ENCODE data around the gene CCDC158.
"Not testable (repeated sequence)": the region's sequence is repeated elsewhere in the genome, so short reads cannot be mapped to it uniquely, and the experiment has no call there.

Gene CCDC158

DNA sequence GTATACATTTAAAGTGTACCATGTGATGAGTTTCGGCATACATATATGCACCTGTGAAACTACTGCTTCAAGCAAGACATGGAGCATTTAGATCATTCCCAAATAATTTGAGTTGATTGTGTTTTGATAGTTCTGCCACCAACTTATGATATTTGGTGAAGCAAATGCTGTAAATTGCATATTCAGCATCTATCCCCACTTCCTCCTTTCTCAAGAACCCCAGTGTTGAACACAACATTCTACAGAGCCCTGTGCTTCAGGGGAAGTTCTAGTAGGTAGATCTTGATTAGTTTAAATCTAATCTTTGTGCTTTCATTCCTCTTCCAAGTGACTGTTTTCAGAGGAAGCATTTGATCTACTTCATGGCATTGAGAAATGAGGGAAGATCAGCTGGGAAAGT lies 8.7 kb upstream of the CCDC158 start:
- no peak for TF ChIP-seq CTCF (IDR thresholded peaks at IDR 0.05; ENCODE audit: unreplicated experiment in 3 of 3)
- H3K4me3 Mint-ChIP-seq = no peak overlapping the region
- H3K27ac Mint-ChIP-seq = no peak overlapping the region
- peaks cover 1% of the 10 kb centered on the region for H3K4me1 Mint-ChIP-seq
- H3K9me3 Mint-ChIP-seq = no peaks in the 10 kb centered on the region
- H3K36me3 Mint-ChIP-seq (ENCODE audit: low read depth) = no peaks in the 10 kb centered on the region
- H3K27me3 Mint-ChIP-seq (ENCODE audit: low read depth) = no peaks in the 10 kb centered on the region

DNA sequence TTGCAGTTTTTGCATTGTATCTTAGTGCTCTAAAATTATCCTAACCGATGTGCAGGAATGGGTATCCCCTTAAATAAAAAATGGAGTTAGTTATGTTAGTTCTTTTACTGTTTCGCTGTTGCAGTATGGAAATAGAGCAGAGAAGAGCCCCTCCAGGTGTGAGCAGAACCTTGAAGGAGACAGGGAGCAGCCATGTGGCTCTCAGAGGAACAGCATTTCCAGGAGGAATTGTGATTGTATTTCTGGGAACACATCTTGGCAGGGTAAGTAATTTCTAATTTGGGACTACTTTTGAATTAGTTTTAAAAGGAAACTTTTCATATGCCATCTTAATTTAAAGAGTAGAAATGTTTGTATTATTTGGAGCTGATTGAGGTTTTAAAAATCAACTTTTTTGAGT lies 5.3 kb upstream of the CCDC158 start:
- H3K9me3 Mint-ChIP-seq = no peaks in the 10 kb centered on the region
- no peaks in the 10 kb centered on the region for H3K36me3 Mint-ChIP-seq (ENCODE audit: low read depth)
- peak overlapping the region in 2 of 3 experiments; percentile 42 to 79 for H3K27ac Mint-ChIP-seq
- no peak overlapping the region for H3K4me3 Mint-ChIP-seq
- H3K4me1 Mint-ChIP-seq = no peaks in the 10 kb centered on the region
- H3K27me3 Mint-ChIP-seq (ENCODE audit: low read depth) = no peaks in the 10 kb centered on the region
- TF ChIP-seq CTCF (IDR thresholded peaks at IDR 0.05; ENCODE audit: unreplicated experiment in 3 of 3) = peak in 2 of 3 experiments; percentile 25 to 31

- not testable (repeated sequence) for H3K27ac Mint-ChIP-seq; H3K27me3 Mint-ChIP-seq (ENCODE audit: low read depth); H3K36me3 Mint-ChIP-seq (ENCODE audit: low read depth); H3K4me3 Mint-ChIP-seq; H3K9me3 Mint-ChIP-seq; H3K4me1 Mint-ChIP-seq
Measured at GRCh38 chr4:76423159-76423558, 2.2 kb upstream of the CCDC158 start.

GRCh38 chr4:76420188-76420761 lies 666 bp downstream of the CCDC158 start:
- Mint-ChIP-seq H3K27ac (no peak overlapping the region), H3K4me1 (no peaks in the 10 kb centered on the region), H3K36me3 (ENCODE audit: low read depth) (no peaks in the 10 kb centered on the region), H3K9me3 (peaks cover 4% of the 10 kb centered on the region), H3K4me3 (no peak overlapping the region), H3K27me3 (ENCODE audit: low read depth) (no peaks in the 10 kb centered on the region)
- TF ChIP-seq CTCF (IDR thresholded peaks at IDR 0.05; ENCODE audit: unreplicated experiment in 3 of 3) = no peak

- no peaks in the 10 kb centered on the region for H3K4me1 Mint-ChIP-seq
- H3K27ac Mint-ChIP-seq = no peak overlapping the region
- H3K36me3 Mint-ChIP-seq (ENCODE audit: low read depth) = no peaks in the 10 kb centered on the region
- H3K4me3 Mint-ChIP-seq = no peak overlapping the region
- H3K9me3 Mint-ChIP-seq = peaks cover 6% of the 10 kb centered on the region
- no peak for TF ChIP-seq CTCF (IDR thresholded peaks at IDR 0.05; ENCODE audit: unreplicated experiment in 3 of 3)
- no peaks in the 10 kb centered on the region for H3K27me3 Mint-ChIP-seq (ENCODE audit: low read depth)
Measured at GRCh38 chr4:76410636-76411035, 10.3 kb downstream of the CCDC158 start.

DNA sequence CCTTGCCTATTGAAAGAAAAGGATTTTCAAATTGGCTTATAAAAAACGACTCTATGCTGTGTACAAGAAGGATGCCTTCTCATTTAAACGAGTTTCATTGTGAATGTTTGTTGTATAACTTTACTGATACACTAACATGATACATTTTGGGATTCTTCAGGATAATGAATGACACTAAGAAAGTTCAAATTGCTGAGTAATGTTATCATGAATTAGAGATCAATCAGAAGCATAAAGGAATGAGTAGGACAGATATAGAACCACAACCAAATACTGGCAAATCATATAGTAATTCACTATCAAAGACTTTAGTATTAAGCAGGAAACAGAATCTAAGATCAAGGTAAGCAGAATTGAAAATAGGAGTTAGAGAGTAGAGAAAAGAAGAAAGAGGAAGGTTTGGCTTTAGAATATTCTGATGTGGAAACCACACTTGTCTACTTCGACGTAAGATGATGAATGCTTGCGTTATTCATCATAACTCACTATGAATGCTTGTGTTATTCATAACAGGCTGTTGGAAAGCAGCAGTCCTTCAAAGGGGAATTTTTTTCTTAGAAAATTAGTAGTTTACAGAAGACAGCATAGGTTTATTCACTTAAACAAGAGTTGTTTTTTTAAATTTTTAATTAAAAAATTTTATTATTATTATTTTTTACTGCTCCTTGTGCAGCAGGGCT lies 13.4 kb downstream of the CCDC158 start:
- Mint-ChIP-seq H3K4me1 (no peaks in the 10 kb centered on the region), H3K27ac (no peak overlapping the region), H3K9me3 (no peaks in the 10 kb centered on the region), H3K27me3 (ENCODE audit: low read depth) (no peaks in the 10 kb centered on the region), H3K36me3 (ENCODE audit: low read depth) (no peaks in the 10 kb centered on the region), H3K4me3 (no peak overlapping the region)
- TF ChIP-seq CTCF (IDR thresholded peaks at IDR 0.05; ENCODE audit: unreplicated experiment in 3 of 3) = no peak
